GOT3 (cell line): ENCODE data around the gene IKZF3.
"Not testable (repeated sequence)": the region's sequence is repeated elsewhere in the genome, so short reads cannot be mapped to it uniquely, and the experiment has no call there.

ENCODE experiments used
- DNase-seq: peaks from one replicate; lab custom pipeline; 2025; ENCODE audit warnings: mixed read lengths; lab: John Stamatoyannopoulos, UW

Gene IKZF3

GRCh38 chr17:39855911-39856649, 8.0 kb downstream of the IKZF3 start:
- not testable (repeated sequence) for DNase-seq

- DNase-seq: no peak
Measured at GRCh38 chr17:39854909-39855308, 9.2 kb downstream of the IKZF3 start.

- no peak for DNase-seq
Measured at GRCh38 chr17:39852239-39852638, 11.9 kb downstream of the IKZF3 start.

- not testable (repeated sequence) for DNase-seq
Measured at GRCh38 chr17:39850186-39850585, 13.9 kb downstream of the IKZF3 start.

GRCh38 chr17:39848600-39848999, 15.5 kb downstream of the IKZF3 start:
- DNase-seq: no peak

GRCh38 chr17:39846205-39846604, 17.9 kb downstream of the IKZF3 start:
- no peak for DNase-seq

- no peak for DNase-seq
Measured at GRCh38 chr17:39845052-39845846, 18.9 kb downstream of the IKZF3 start.

- DNase-seq: no peak
Measured at GRCh38 chr17:39841134-39841683, 22.9 kb downstream of the IKZF3 start.

GRCh38 chr17:39838784-39839183, 25.3 kb downstream of the IKZF3 start:
- no peak for DNase-seq

GRCh38 chr17:39838057-39838456, 26.1 kb downstream of the IKZF3 start:
- no peak for DNase-seq

GRCh38 chr17:39836117-39836516, 28.0 kb downstream of the IKZF3 start:
- DNase-seq: no peak

GRCh38 chr17:39835038-39835786, 28.9 kb downstream of the IKZF3 start:
- DNase-seq: no peak

GRCh38 chr17:39834017-39834416, 30.1 kb downstream of the IKZF3 start:
- DNase-seq: no peak

GRCh38 chr17:39831588-39831987, 32.5 kb downstream of the IKZF3 start:
- DNase-seq: no peak

GRCh38 chr17:39828443-39828842, 35.7 kb downstream of the IKZF3 start:
- no peak for DNase-seq

- DNase-seq: no peak
Measured at GRCh38 chr17:39826334-39826733, 37.8 kb downstream of the IKZF3 start.

GRCh38 chr17:39823407-39824054, 40.6 kb downstream of the IKZF3 start:
- no peak for DNase-seq

- no peak for DNase-seq
Measured at GRCh38 chr17:39822051-39822451, 42.1 kb downstream of the IKZF3 start.

GRCh38 chr17:39820987-39821386, 43.1 kb downstream of the IKZF3 start:
- DNase-seq: no peak

GRCh38 chr17:39820541-39820940, 43.6 kb downstream of the IKZF3 start:
- no peak for DNase-seq

- DNase-seq: no peak
Measured at GRCh38 chr17:39818358-39819000, 45.6 kb downstream of the IKZF3 start.
